ENCODE measurements around the gene ITGA8. TPM values are rescaled to one million over a fixed set of nuclear protein-coding genes. Genes with fewer than 3 reads are reported as not detected.

Gene ITGA8
- total RNA-seq, 4 donors from 2014 or later, result 9.4 to 64.8 (median 28.1) TPM

- Histone ChIP-seq H3K9me3 (no peaks in the 10 kb centered on the region), H3K27me3 (no peaks in the 10 kb centered on the region), H3K4me3 (no peak overlapping the region), H3K36me3 (no peaks in the 10 kb centered on the region), H3K27ac (no peak overlapping the region), H3K4me1 (no peaks in the 10 kb centered on the region)
- TF ChIP-seq, protein P1, sequence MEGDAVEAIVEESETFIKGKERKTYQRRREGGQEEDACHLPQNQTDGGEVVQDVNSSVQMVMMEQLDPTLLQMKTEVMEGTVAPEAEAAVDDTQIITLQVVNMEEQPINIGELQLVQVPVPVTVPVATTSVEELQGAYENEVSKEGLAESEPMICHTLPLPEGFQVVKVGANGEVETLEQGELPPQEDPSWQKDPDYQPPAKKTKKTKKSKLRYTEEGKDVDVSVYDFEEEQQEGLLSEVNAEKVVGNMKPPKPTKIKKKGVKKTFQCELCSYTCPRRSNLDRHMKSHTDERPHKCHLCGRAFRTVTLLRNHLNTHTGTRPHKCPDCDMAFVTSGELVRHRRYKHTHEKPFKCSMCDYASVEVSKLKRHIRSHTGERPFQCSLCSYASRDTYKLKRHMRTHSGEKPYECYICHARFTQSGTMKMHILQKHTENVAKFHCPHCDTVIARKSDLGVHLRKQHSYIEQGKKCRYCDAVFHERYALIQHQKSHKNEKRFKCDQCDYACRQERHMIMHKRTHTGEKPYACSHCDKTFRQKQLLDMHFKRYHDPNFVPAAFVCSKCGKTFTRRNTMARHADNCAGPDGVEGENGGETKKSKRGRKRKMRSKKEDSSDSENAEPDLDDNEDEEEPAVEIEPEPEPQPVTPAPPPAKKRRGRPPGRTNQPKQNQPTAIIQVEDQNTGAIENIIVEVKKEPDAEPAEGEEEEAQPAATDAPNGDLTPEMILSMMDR (IDR thresholded peaks at IDR 0.05), result no peak
- no peak for TF ChIP-seq POLR2A (IDR thresholded peaks at IDR 0.05)
- DNase-seq, result no peak
- intact Hi-C loops (cut with DNase I; ENCODE audit: low total_unique reads), result no loop called here
Observed at GRCh38 chr10:15703151-15703880, 16.4 kb downstream of the ITGA8 start.

GRCh38 chr10:15700078-15700674 is 19.5 kb downstream of the ITGA8 start:
- TF ChIP-seq POLR2A (IDR thresholded peaks at IDR 0.05), result no peak
- intact Hi-C loops (cut with DNase I; ENCODE audit: low total_unique reads), result no loop called here
- no peaks in the 10 kb centered on the region for H3K36me3 ChIP-seq
- H3K4me3 ChIP-seq, result no peak overlapping the region
- DNase-seq, result no peak
- no peaks in the 10 kb centered on the region for H3K27me3 ChIP-seq
- no peaks in the 10 kb centered on the region for H3K4me1 ChIP-seq
- no peaks in the 10 kb centered on the region for H3K9me3 ChIP-seq
- no peak overlapping the region for H3K27ac ChIP-seq

DNA sequence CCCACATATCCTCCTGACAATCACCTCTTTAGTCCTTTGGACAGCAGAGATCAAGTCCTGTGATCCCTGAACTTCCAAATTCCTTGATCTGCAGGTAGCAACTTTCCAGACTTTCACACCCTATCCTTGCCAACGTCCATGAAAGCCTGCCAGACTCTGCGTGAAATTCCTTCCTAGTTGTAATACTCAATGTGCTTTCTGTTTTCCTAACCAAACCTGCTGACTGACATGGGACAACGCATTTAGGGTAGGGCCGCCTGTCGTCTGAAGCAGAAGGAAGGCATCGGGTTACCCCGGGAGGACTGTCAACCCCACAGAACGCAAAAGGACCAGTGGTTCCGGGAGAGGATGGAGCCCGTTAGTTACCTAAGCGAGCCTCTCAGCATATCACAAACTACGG is 23.9 kb downstream of the ITGA8 start:
- Histone ChIP-seq H3K27ac (no peak overlapping the region), H3K4me1 (no peaks in the 10 kb centered on the region), H3K4me3 (no peak overlapping the region), H3K27me3 (no peaks in the 10 kb centered on the region), H3K36me3 (no peaks in the 10 kb centered on the region), H3K9me3 (no peaks in the 10 kb centered on the region)
- TF ChIP-seq, protein P1 (IDR thresholded peaks at IDR 0.05), result no peak
- no peak for TF ChIP-seq POLR2A (IDR thresholded peaks at IDR 0.05)
- intact Hi-C loops (cut with DNase I; ENCODE audit: low total_unique reads), result no loop called here
- DNase-seq, result no peak

GRCh38 chr10:15690031-15690430 is 29.7 kb downstream of the ITGA8 start:
- no peak for TF ChIP-seq POLR2A (IDR thresholded peaks at IDR 0.05)
- TF ChIP-seq, protein P1 (IDR thresholded peaks at IDR 0.05), result no peak

GRCh38 chr10:15684768-15685167 is 35.0 kb downstream of the ITGA8 start:
- H3K36me3 ChIP-seq, result no peaks in the 10 kb centered on the region
- no peak overlapping the region for H3K27ac ChIP-seq
- TF ChIP-seq, protein P1 (IDR thresholded peaks at IDR 0.05), result no peak
- no peak for TF ChIP-seq POLR2A (IDR thresholded peaks at IDR 0.05)
- no peaks in the 10 kb centered on the region for H3K9me3 ChIP-seq
- H3K4me1 ChIP-seq, result no peaks in the 10 kb centered on the region
- intact Hi-C loops (cut with DNase I; ENCODE audit: low total_unique reads), result no loop called here
- no peak for DNase-seq
- H3K27me3 ChIP-seq, result no peaks in the 10 kb centered on the region
- no peak overlapping the region for H3K4me3 ChIP-seq

More at GRCh38 chr10:15690031-15690430, 29.7 kb downstream of the ITGA8 start:
- Histone ChIP-seq H3K27me3 (no peaks in the 10 kb centered on the region), H3K4me1 (no peaks in the 10 kb centered on the region), H3K9me3 (no peaks in the 10 kb centered on the region), H3K27ac (no peak overlapping the region), H3K36me3 (no peaks in the 10 kb centered on the region), H3K4me3 (no peak overlapping the region)
- intact Hi-C loops (cut with DNase I; ENCODE audit: low total_unique reads), result no loop called here
- no peak for DNase-seq
